IMR-90 (cell line): ENCODE results near the gene SGPL1. TPM values are rescaled to one million over a fixed set of nuclear protein-coding genes. Genes with fewer than 3 reads are reported as not detected.
A peak's percentile ranks its signal among the peaks of the same experiment; 100 is the strongest.

Source experiments
- ATAC-seq: fragments of 200-7000 bp; cut with Tn5 transposase; 2 replicates; pipeline ENCODE4 v1.9.1; 2020; ENCODE audit warnings: low read depth, mild to moderate bottlenecking, moderate library complexity
- BruUV-seq: library from RNA; stranded (reverse); fragments of 400-500 nt; replicated peaks from 2 replicates; lab custom pipeline; 2021; lab: Mats Ljungman, UMichigan
- CTCF ChIA-PET: fragments of 300-600 bp; formaldehyde crosslinking; extraction: SDS; loops from one replicate; lab custom pipeline; 2021; ENCODE audit warnings: antibody characterized with exemption; lab: Yijun Ruan, JAX
- POLR2A ChIA-PET: fragments of 300-600 bp; sonication (Branson Sonifier 250); formaldehyde crosslinking; loops from one replicate; lab custom pipeline; 2022; ENCODE audit warnings: antibody characterized with exemption; ENCODE audit not compliant: unreplicated experiment; lab: Charles Lee
- DNase-seq: peaks from one replicate; pipeline ENCODE4 v3.0.0; 2013
- H2AFZ ChIP-seq: replicated peaks from 2 replicates; pipeline ENCODE3; 2013; ENCODE audit warnings: low read length, mild to moderate bottlenecking; ENCODE audit not compliant: poor library complexity
- H2AK5ac ChIP-seq: 2 replicates; pipeline ENCODE4 v1.6.1; 2013; ENCODE audit warnings: low read depth, low read length, inconsistent platforms
- H2AK9ac ChIP-seq: replicated peaks from 2 replicates; pipeline ENCODE3; 2013; ENCODE audit warnings: mild to moderate bottlenecking, low read depth, low read length, moderate library complexity; ENCODE audit not compliant: poor library complexity
- H2BK120ac ChIP-seq: 2 replicates; pipeline ENCODE4 v1.6.1; 2013; ENCODE audit warnings: low read depth, low read length, inconsistent platforms
- H2BK15ac ChIP-seq: 3 replicates; pipeline ENCODE4 v1.6.1; 2013; ENCODE audit warnings: low read depth, low read length, inconsistent platforms
- H2BK20ac ChIP-seq: 2 replicates; pipeline ENCODE4 v1.6.1; 2013; ENCODE audit warnings: low read depth, mild to moderate bottlenecking, inconsistent platforms, low read length, moderate library complexity
- H2BK5ac ChIP-seq: 2 replicates; pipeline ENCODE4 v1.6.1; 2013; ENCODE audit warnings: mild to moderate bottlenecking, low read depth, low read length, inconsistent platforms; ENCODE audit not compliant: poor library complexity, severe bottlenecking
- H3K14ac ChIP-seq: replicated peaks from 2 replicates; pipeline ENCODE4 v1.6.1; 2013; ENCODE audit warnings: low read depth, low read length, inconsistent platforms
- H3K18ac ChIP-seq: 2 replicates; pipeline ENCODE4 v1.6.1; 2013; ENCODE audit warnings: low read depth, low read length, control low read depth
- H3K23ac ChIP-seq: 2 replicates; pipeline ENCODE4 v1.6.1; 2013; ENCODE audit warnings: low read depth, low read length, inconsistent platforms
- H3K27ac ChIP-seq: 2 replicates; pipeline ENCODE4 v1.5.1; 2013; ENCODE audit warnings: mild to moderate bottlenecking, control low read depth, low read length; ENCODE audit not compliant: insufficient read depth
- H3K27me3 ChIP-seq: 2 replicates; pipeline ENCODE4 v1.6.1; 2013; ENCODE audit warnings: low read length; ENCODE audit not compliant: control insufficient read depth, insufficient read depth
- H3K36me3 ChIP-seq: 2 replicates; pipeline ENCODE4 v1.6.1; 2013; ENCODE audit warnings: low read length, mixed read lengths; ENCODE audit not compliant: control insufficient read depth, insufficient read depth
- H3K4ac ChIP-seq: 2 replicates; pipeline ENCODE4 v1.6.1; 2013; ENCODE audit warnings: low read depth, low read length, inconsistent platforms
- H3K4me1 ChIP-seq: 2 replicates; pipeline ENCODE4 v1.6.1; 2013; ENCODE audit warnings: low read length, mixed read lengths; ENCODE audit not compliant: control insufficient read depth, insufficient read depth
- H3K4me2 ChIP-seq: 2 replicates; pipeline ENCODE4 v1.6.1; 2013; ENCODE audit warnings: low read depth, mild to moderate bottlenecking, control low read depth, low read length, moderate library complexity
- H3K4me3 ChIP-seq: 2 replicates; pipeline ENCODE4 v1.5.1; 2013; ENCODE audit warnings: low read depth, mild to moderate bottlenecking, control low read depth, low read length, moderate library complexity; ENCODE audit not compliant: insufficient read depth
- H3K56ac ChIP-seq: 2 replicates; pipeline ENCODE4 v1.6.1; 2013; ENCODE audit warnings: low read length, inconsistent platforms; ENCODE audit not compliant: insufficient read depth; ENCODE audit errors: extremely low read depth
- H3K79me1 ChIP-seq, 2 experiments: 2 replicates each; pipeline ENCODE4 v1.6.1; 2013; ENCODE audit warnings: low read length in 2 of 2, inconsistent platforms in 1 of 2, low read depth in 1 of 2
- H3K9ac ChIP-seq: 2 replicates; pipeline ENCODE4 v1.6.1; 2013; ENCODE audit warnings: low read depth, low read length, control low read depth
- H3K9me1 ChIP-seq: 2 replicates; pipeline ENCODE4 v1.6.1; 2013; ENCODE audit warnings: low read length, inconsistent platforms; ENCODE audit not compliant: insufficient read depth
- H3K9me3 ChIP-seq: 2 replicates; pipeline ENCODE4 v1.6.1; 2013; ENCODE audit warnings: low read length; ENCODE audit not compliant: control insufficient read depth, insufficient read depth
- H4K20me1 ChIP-seq: 2 replicates; pipeline ENCODE4 v1.6.1; 2013; ENCODE audit warnings: low read length, inconsistent platforms; ENCODE audit not compliant: insufficient read depth
- H4K5ac ChIP-seq: 2 replicates; pipeline ENCODE4 v1.6.1; 2013; ENCODE audit warnings: mild to moderate bottlenecking, low read depth, low read length, control low read depth
- H4K8ac ChIP-seq, 2 experiments: 2 replicates each; pipeline ENCODE4 v1.6.1; 2013; ENCODE audit warnings: low read depth in 2 of 2, low read length in 2 of 2, control low read depth in 1 of 2, inconsistent platforms in 1 of 2
- H4K91ac ChIP-seq: 2 replicates; pipeline ENCODE4 v1.6.1; 2013; ENCODE audit warnings: low read depth, low read length, inconsistent platforms; ENCODE audit not compliant: insufficient read depth
- BHLHE40 ChIP-seq: fragments of 150-350 bp; IDR thresholded peaks from 2 replicates; pipeline ENCODE4 v1.6.1; 2016; ENCODE audit warnings: mild to moderate bottlenecking, low read depth, low read length
- CEBPB ChIP-seq: IDR thresholded peaks from 2 replicates; pipeline ENCODE4 v1.6.1; 2012; ENCODE audit warnings: low read depth, low read length, improper control_type of control experiment
- CHD1 ChIP-seq: IDR thresholded peaks from 2 replicates; pipeline ENCODE4 v1.6.1; 2012; ENCODE audit warnings: low read depth, low read length, improper control_type of control experiment
- CTCF ChIP-seq: conservative IDR thresholded peaks from 2 replicates; pipeline ENCODE4 v1.5.1; 2012; ENCODE audit warnings: mild to moderate bottlenecking, low read depth, low read length, improper control_type of control experiment
- ELK1 ChIP-seq: fragments of 150-350 bp; IDR thresholded peaks from 2 replicates; pipeline ENCODE4 v1.6.1; 2016; ENCODE audit warnings: low read depth, mild to moderate bottlenecking, low read length, moderate library complexity, borderline replicate concordance
- FOS ChIP-seq: fragments of 150-350 bp; IDR thresholded peaks from 2 replicates; pipeline ENCODE4 v1.6.1; 2016; ENCODE audit warnings: low read depth, low read length
- MAZ ChIP-seq: IDR thresholded peaks from 2 replicates; pipeline ENCODE4 v1.6.1; 2012; ENCODE audit warnings: low read depth, mild to moderate bottlenecking, low read length, improper control_type of control experiment, moderate library complexity, borderline replicate concordance
- MXI1 ChIP-seq: IDR thresholded peaks from 2 replicates; pipeline ENCODE4 v1.6.1; 2012; ENCODE audit warnings: low read depth, mild to moderate bottlenecking, low read length, moderate library complexity, borderline replicate concordance
- NFE2L2 ChIP-seq: fragments of 150-350 bp; IDR thresholded peaks from 2 replicates; pipeline ENCODE4 v1.6.1; 2016; ENCODE audit warnings: low read depth, mild to moderate bottlenecking, low read length
- POLR2A ChIP-seq: IDR thresholded peaks from 2 replicates; pipeline ENCODE4 v1.6.1; 2012; ENCODE audit warnings: mild to moderate bottlenecking, low read depth, low read length
- RAD21 ChIP-seq: IDR thresholded peaks from 2 replicates; pipeline ENCODE4 v1.6.1; 2012; ENCODE audit warnings: low read length, improper control_type of control experiment
- RCOR1 ChIP-seq: IDR thresholded peaks from 2 replicates; pipeline ENCODE4 v1.6.1; 2012; ENCODE audit warnings: mild to moderate bottlenecking, low read length, improper control_type of control experiment; ENCODE audit not compliant: insufficient replicate concordance
- SMC3 ChIP-seq: fragments of 150-350 bp; IDR thresholded peaks from 2 replicates; pipeline ENCODE4 v1.6.1; 2016; ENCODE audit warnings: low read depth, mild to moderate bottlenecking, antibody characterized with exemption, low read length, moderate library complexity
- USF2 ChIP-seq: fragments of 150-350 bp; IDR thresholded peaks from 2 replicates; pipeline ENCODE4 v1.6.1; 2017; ENCODE audit warnings: mild to moderate bottlenecking, antibody characterized with exemption, low read length, low read depth
- WGBS, 2 experiments: methylation state at CpG; one replicate each; pipeline versions ENCODE4 v1.1.5 to v1.1.7; 2013; ENCODE audit warnings: missing lambda C conversion rate in 2 of 2; ENCODE audit not compliant: insufficient read length in 1 of 2; ENCODE audit errors: extremely low coverage in 2 of 2; 5-methylcytosine and 5-hydroxymethylcytosine counted together
- dilution Hi-C: fragments of 300-500 bp; cut with HindIII; formaldehyde crosslinking; loops from one replicate; pipeline ENCODE4 v1.14.3; 2018; ENCODE audit warnings: low sequenced_read_pairs; ENCODE audit not compliant: unreplicated experiment
- in situ Hi-C: fragments of 300-500 bp; cut with MboI; formaldehyde crosslinking; loops from 3 replicates; pipeline ENCODE4 v1.14.3; 2019; ENCODE audit warnings: low sequenced_read_pairs, inconsistent platforms, mixed read lengths
- intact Hi-C: fragments of 100-400 bp; cut with micrococcal nuclease; formaldehyde crosslinking; loops from 2 replicates; pipeline ENCODE4 v1.10.0; 2022
- polyA plus RNA-seq, 3 experiments: library from polyadenylated mRNA; depleted of rRNA; stranded (reverse); fragments of >200 nt; gene quantifications; 2 replicates each; pipeline ENCODE4 v1.2.3, GENCODE V29; 2012; ENCODE audit warnings: low replicate concordance in 1 of 3
- total RNA-seq: library from RNA; depleted of rRNA; stranded (reverse); fragments of >200 nt; gene quantifications from 2 replicates; pipeline ENCODE4 v1.2.3, GENCODE V29; 2012

The SGPL1 gene
- total and polyA plus RNA-seq, 2 of the 4 experiments (the other 2 are of a cell fraction), result 12.2 to 26.7 TPM

- Histone ChIP-seq H4K5ac (no peak overlapping the region), H4K91ac (no peak overlapping the region), H3K23ac (no peak overlapping the region), H2AK5ac (no peak overlapping the region), H2BK5ac (no peak overlapping the region), H3K56ac (no peak overlapping the region), H3K14ac (no peak overlapping the region), H3K4ac (no peak overlapping the region), H3K27ac (no peak overlapping the region), H3K9ac (no peak overlapping the region), H3K18ac (no peak overlapping the region), H2BK15ac (no peak overlapping the region), H4K8ac (no peak overlapping the region), H3K9me3 (no peaks in the 10 kb centered on the region), H3K4me1 (no peaks in the 10 kb centered on the region), H4K20me1 (0 out of 2 replicates have a peak, but pooled peaks cover 5% of the 10 kb centered on the region), H2AFZ (no peak overlapping the region), H2BK120ac (no peak overlapping the region), H2BK20ac (no peak overlapping the region), H3K36me3 (peaks cover 30% of the 10 kb centered on the region), H3K9me1 (no peaks in the 10 kb centered on the region), H3K4me2 (no peak overlapping the region), H2AK9ac (no peak overlapping the region), H3K27me3 (no peaks in the 10 kb centered on the region), H3K79me1 (no peaks in the 10 kb centered on the region), H3K4me3 (no peak overlapping the region)
- no TSS peak for BruUV-seq
- TF ChIP-seq CTCF (peak; percentile 93), CEBPB (no peak), NFE2L2 (no peak), USF2 (no peak), RCOR1 (no peak), MAZ (no peak), SMC3 (peak; percentile 99), POLR2A (0 out of 2 replicates have a peak, but pooled peaks have one; percentile 35), ELK1 (no peak), RAD21 (peak; percentile 97), FOS (no peak), MXI1 (peak; percentile 53; the same call in 1 of the 2 replicates), BHLHE40 (no peak), CHD1 (no peak)
- WGBS, 2 experiments, result 0% methylated on average over 1 of the region's 4 CpGs; no CpG with 5 or more reads in 1 of the 2 experiments
- ATAC-seq (peak; percentile 94), DNase-seq (peak; percentile 79)
- ChIA-PET CTCF (interaction anchor here (3.6 kb wide), 1 partner anchor 63 kb away, joined by 15 read pairs; the partner anchor contains the start of gene SGPL1), POLR2A (no interaction called here)
- in situ Hi-C loops, result loop anchor here (5.0 kb wide), 2 partner anchors 68 to 328 kb away; no protein-coding TSS in a partner anchor
- intact Hi-C loops, result loop anchor here (1.0 to 5.0 kb wide), 5 partner anchors 65 to 418 kb away; partner anchors contain the start of gene SGPL1
- dilution Hi-C loops, result no loop called here
Measured at GRCh38 chr10:70880077-70880534, 64.4 kb downstream of the SGPL1 start.
